HEK293 (cell line): Measurements from ENCODE around the gene COL6A2.

Experiments used
- ZNF146 ChIP-seq: fragments of 450-650 bp; formaldehyde crosslinking; IDR thresholded peaks from 2 replicates; pipeline ENCODE4 v1.5.1; 2016; ENCODE audit warnings: missing biosample characterization, missing genetic modification characterization
- ZNF549 ChIP-seq: fragments of 450-650 bp; IDR thresholded peaks from 2 replicates; pipeline ENCODE4 v1.5.1; 2018; ENCODE audit warnings: missing biosample characterization, missing genetic modification characterization, mild to moderate bottlenecking, inconsistent platforms, moderate library complexity
- ZNF580 ChIP-seq: fragments of 450-650 bp; formaldehyde crosslinking; IDR thresholded peaks from 2 replicates; pipeline ENCODE4 v1.5.1; 2016; ENCODE audit warnings: missing biosample characterization, missing genetic modification characterization
- ZNF777 ChIP-seq: fragments of 450-650 bp; formaldehyde crosslinking; IDR thresholded peaks from 2 replicates; pipeline ENCODE4 v1.5.1; 2017; ENCODE audit warnings: missing biosample characterization, missing genetic modification characterization, borderline replicate concordance
- TF ChIP-seq, protein P1 (sequence below): fragments of 450-650 bp; formaldehyde crosslinking; IDR thresholded peaks from 2 replicates; pipeline ENCODE4 v1.5.1; 2016; ENCODE audit warnings: missing biosample characterization, missing genetic modification characterization

GRCh38 chr21:46119144-46119636 is 21.3 kb downstream of the COL6A2 start:
- TF ChIP-seq, protein P1, sequence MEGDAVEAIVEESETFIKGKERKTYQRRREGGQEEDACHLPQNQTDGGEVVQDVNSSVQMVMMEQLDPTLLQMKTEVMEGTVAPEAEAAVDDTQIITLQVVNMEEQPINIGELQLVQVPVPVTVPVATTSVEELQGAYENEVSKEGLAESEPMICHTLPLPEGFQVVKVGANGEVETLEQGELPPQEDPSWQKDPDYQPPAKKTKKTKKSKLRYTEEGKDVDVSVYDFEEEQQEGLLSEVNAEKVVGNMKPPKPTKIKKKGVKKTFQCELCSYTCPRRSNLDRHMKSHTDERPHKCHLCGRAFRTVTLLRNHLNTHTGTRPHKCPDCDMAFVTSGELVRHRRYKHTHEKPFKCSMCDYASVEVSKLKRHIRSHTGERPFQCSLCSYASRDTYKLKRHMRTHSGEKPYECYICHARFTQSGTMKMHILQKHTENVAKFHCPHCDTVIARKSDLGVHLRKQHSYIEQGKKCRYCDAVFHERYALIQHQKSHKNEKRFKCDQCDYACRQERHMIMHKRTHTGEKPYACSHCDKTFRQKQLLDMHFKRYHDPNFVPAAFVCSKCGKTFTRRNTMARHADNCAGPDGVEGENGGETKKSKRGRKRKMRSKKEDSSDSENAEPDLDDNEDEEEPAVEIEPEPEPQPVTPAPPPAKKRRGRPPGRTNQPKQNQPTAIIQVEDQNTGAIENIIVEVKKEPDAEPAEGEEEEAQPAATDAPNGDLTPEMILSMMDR (tag by site-specific recombination) = no peak
- TF ChIP-seq ZNF580 (tag by site-specific recombination) = no peak
- TF ChIP-seq ZNF777 = no peak
- TF ChIP-seq ZNF549 = no peak
- no peak for TF ChIP-seq ZNF146 (tag by site-specific recombination)
